CD4-positive, alpha-beta T cell treated with Interleukin-15 for 1 hour (primary cell): ENCODE measurements around the gene BDH1.
"Not testable (repeated sequence)": the region's sequence is repeated elsewhere in the genome, so short reads cannot be mapped to it uniquely, and the experiment has no call there.

Source experiments
- DNase-seq: peaks from one replicate; pipeline ENCODE4 v3.0.0-alpha.2; 2020

BDH1 gene

GRCh38 chr3:197484204-197484901 lies 71.4 kb downstream of the BDH1 start:
- no peak for DNase-seq

DNA sequence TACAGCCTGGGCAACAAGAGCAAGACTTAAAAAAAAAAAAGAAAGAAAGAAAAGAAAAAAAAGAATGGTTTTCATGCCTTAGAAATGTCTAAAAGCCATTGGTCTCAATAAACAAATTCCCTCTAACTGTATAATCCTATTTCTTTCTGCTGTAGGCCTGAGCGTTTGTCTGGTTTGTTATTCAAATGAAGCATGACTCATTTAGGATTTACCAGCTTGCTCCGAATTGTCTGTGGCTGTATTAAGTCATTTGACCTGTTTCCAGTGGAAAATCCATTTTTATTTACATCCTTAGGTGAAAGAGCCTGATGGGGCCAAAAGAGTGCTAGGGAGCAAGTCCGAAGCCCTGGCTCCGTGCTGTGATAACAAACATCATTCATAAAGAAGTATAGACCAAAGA lies 73.8 kb downstream of the BDH1 start:
- DNase-seq, result no peak

DNA sequence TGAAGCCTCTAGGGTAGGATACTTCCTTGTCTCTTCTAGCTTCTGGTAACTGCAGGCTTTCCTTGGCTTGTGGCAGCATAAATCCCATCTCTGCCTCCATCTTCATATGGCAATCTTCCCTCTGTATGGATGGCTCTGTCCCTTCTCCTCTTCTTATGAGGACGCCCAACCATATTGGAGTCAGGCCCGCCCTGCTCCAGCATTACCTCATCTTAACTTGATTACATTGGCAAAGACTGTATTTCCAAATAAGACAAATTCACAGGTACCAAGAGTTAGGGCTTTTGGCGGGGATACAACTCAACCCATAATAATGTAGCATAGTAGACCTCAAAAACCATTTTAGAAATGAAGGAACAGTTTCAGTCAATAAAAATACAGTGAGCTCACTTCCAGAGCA lies 75.4 kb downstream of the BDH1 start:
- no peak for DNase-seq

- DNase-seq, result no peak
These were observed 76.8 kb downstream of the BDH1 start for GRCh38 chr3:197478746-197479668.

DNA sequence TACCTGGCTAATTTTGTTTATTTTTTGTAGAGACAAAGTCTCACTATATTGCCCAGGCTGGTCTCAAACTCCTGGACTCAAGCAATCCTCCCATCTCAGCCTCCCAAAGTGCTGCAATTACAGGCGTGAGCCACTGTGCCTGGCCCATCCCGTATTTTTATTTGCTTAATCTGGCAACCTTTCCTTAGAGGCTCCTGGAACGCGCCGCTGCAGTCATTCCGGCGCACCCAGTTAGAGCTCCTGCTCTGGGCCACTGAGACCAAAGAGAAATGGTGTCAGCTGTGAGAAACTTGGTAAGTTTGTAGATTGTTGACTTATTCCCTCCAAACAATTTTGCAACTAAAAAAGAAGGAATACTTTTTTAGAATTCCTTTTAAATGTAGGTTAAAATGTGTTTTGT lies 78.0 kb downstream of the BDH1 start:
- DNase-seq, result not testable (repeated sequence)

DNA sequence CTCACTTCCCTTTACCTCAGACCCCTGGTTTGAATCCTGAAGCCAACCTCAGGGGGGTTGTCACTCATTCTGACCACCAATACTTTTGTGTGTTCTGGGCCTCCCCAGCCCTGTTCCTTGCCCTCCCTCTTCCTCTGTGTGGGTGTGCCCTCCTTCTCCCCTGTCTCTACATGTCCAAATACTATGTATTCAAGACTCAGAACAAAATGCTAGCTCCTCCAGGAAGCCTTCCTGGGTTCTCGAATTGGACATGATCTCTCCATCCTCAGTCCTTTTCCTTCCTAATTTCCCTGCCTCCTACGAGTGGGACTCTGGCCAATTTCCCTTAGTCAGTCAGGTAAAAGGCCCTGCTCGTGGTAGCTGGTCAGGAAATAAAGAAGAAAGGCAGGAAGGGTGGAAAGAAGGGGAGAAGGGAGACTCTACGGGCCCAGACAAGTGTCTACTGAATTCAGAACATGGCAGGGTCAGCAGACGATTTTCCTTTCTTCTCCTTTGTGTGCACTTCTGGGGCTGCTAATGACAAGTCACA lies 79.7 kb downstream of the BDH1 start:
- DNase-seq, result no peak

DNA sequence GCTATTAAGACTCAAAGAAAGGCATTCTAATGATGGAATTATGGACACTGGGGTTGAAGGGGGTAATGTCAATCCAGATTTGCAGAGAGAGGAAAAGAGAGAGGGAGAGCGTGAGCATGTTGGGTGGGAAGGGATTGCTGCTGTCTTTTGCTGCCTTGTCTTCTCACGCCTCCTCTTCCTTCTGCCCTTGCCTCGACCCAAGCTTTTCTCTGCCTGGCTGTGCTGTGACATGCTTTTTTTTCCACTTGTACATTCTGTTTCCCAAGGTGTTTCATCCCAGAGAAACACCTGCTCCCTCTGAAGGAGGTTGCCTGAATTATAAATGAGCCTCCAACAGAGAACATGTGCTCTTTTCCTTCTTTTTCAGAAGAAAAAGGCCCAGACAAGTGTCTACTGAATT lies 80.3 kb downstream of the BDH1 start:
- no peak for DNase-seq

GRCh38 chr3:197472151-197472550 lies 83.6 kb downstream of the BDH1 start:
- no peak for DNase-seq

GRCh38 chr3:197471221-197472010 lies 84.4 kb downstream of the BDH1 start:
- no peak for DNase-seq

DNA sequence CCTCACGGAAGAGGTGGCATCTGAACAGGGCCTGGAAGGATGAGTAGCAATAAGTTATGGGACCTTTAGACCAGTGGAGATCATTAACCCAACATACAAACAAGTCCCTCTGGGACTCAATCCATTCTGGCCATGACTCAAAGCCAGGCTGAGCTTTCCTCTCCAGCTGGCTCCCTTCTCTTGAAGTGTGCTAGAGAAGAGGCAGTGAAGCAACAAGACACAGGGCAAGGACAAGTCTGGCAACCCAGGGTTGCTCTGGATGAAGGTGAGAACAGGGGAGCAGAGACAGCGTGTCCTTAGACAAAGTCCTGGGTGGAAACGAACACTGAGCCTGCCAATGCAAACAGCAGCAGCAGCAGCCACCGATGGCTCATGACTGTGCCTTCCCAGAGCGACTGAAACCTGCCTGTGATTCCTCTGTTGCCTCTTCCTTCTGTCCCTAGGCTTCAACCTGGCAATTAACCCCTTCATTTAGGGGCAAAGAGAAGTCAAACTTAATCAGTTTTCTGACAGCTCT lies 86.8 kb downstream of the BDH1 start:
- DNase-seq, result no peak

DNA sequence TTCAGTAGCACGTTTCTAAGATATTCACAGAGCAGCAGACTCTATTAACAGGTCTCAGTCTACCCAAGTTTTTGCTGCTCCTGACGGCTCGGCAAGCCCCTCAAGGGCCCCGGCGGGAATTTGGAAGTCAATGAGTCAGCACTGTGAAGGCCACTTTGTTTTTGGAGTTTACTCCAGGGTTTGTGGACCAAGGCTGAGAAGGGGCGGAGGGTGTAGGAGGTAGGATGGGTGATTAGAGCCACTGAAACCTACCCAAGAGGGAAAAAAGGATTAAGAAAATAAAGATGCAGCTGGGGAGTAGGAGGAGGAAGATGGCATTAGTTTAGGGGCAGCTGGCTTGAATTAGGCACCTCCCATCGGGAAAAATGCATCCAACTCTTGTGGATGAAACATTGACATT lies 87.6 kb downstream of the BDH1 start:
- no peak for DNase-seq

- DNase-seq, result no peak
These were observed 89.0 kb downstream of the BDH1 start for GRCh38 chr3:197466586-197467399.

DNA sequence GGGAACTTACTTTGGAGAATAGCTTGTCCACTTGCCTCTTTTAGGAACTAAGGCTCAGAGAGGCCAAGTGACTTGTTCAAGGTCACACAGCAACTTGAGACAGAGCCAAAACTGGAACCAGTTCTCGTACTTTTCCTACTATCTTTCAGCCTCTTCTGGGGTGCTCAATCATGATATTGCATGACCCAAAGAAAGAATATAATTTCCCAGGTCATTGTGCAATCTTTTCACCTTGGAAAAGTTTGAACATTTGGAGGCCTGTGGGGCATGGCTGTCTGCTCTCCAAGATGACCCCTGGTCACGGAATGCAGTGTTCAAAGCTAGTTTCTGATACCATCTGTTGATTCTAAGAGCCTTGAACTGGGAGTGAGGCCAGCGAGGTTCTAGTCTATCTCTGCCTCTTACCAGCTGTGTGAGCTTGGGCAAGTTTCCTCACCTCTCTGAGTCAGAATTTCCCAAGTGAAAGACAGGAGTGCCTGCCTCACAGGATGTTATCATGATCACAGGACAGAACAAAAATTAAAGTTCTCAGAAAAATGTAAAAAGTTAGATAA lies 89.7 kb downstream of the BDH1 start:
- DNase-seq, result no peak

- DNase-seq, result no peak
These were observed 90.4 kb downstream of the BDH1 start for GRCh38 chr3:197465197-197465995.

DNA sequence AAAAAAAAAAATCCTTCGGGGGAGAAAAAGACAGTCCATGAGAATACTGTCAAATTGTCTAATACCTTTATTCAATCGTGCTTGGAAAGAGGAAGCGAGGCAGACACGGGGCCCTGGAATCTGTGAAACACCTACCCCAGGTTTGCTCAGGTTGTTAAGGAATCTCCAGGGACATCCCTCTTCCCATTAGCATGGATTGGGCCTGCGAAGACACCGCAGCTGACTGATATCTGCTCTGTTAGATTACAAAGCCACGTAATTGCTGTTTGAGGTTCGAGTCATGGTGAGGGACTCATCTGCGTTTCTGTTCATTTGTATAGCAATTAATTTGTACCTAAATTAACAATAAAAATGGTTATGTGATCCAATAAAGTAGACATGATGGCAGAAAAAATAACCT lies 91.0 kb downstream of the BDH1 start:
- DNase-seq, result no peak

GRCh38 chr3:197463279-197463678 lies 92.5 kb downstream of the BDH1 start:
- DNase-seq, result no peak

- no peak for DNase-seq
These were observed 93.0 kb downstream of the BDH1 start for GRCh38 chr3:197462808-197463207.

GRCh38 chr3:197460639-197461038 lies 95.1 kb downstream of the BDH1 start:
- no peak for DNase-seq

DNA sequence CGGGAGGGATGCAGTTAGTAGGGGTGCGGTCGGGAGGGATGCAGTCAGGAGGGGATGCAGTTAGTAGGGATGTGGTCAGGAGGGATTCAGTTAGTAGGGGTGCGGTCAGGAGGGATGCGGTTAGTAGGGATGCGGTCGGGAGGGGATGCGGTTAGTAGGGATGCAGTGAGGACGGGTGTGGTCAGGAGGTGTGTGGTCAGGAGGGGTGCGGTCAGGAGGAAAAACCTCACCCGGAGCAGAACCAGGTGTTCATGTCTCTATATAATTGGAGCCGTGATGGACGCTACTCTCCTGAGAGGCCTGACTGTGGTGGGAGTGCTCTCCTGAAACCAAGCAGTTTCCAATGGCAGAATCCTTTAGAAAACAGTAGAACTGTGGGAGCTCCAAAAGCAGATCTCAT lies 95.8 kb downstream of the BDH1 start:
- no peak for DNase-seq
